Mesenchymal stem cell (in vitro differentiated cells and primary cell): ENCODE data around the gene DRC1.

Source experiments
- DNase-seq: peaks from one replicate; pipeline ENCODE4 v3.0.0-alpha.2; 2013
- H2AFZ ChIP-seq: one replicate; pipeline ENCODE4 v1.6.1; 2013; ENCODE audit warnings: low read depth, mild to moderate bottlenecking, control low read depth, inconsistent platforms, low read length, moderate library complexity
- H2AK5ac ChIP-seq: 2 replicates; pipeline ENCODE4 v1.6.1; 2013; ENCODE audit warnings: low read length, moderate library complexity, mild to moderate bottlenecking, inconsistent platforms; ENCODE audit not compliant: severe bottlenecking
- H2BK120ac ChIP-seq: one replicate; pipeline ENCODE4 v1.6.1; 2013; ENCODE audit warnings: low read depth, mild to moderate bottlenecking, inconsistent platforms, low read length, moderate library complexity
- H2BK12ac ChIP-seq, 2 experiments: one replicate each; pipeline ENCODE4 v1.6.1; 2013; ENCODE audit warnings: inconsistent platforms in 2 of 2, low read length in 2 of 2, mild to moderate bottlenecking in 2 of 2, moderate library complexity in 2 of 2, control low read depth in 1 of 2
- H2BK15ac ChIP-seq: one replicate; pipeline ENCODE4 v1.6.1; 2013; ENCODE audit warnings: mild to moderate bottlenecking, low read depth, inconsistent platforms; ENCODE audit not compliant: poor library complexity, severe bottlenecking
- H2BK5ac ChIP-seq: 2 replicates; pipeline ENCODE4 v1.6.1; 2013; ENCODE audit warnings: low read depth, mild to moderate bottlenecking, low read length, control low read depth, inconsistent platforms; ENCODE audit not compliant: poor library complexity, severe bottlenecking
- H3K14ac ChIP-seq, 2 experiments: one replicate each; pipeline ENCODE4 v1.6.1; 2013; ENCODE audit warnings: inconsistent platforms in 2 of 2, low read length in 2 of 2, control low read depth in 1 of 2, mild to moderate bottlenecking in 1 of 2, moderate library complexity in 1 of 2
- H3K18ac ChIP-seq, 2 experiments: one replicate each; pipeline ENCODE4 v1.6.1; 2013; ENCODE audit warnings: inconsistent platforms in 2 of 2, low read length in 2 of 2, control low read depth in 1 of 2, low read depth in 1 of 2, mild to moderate bottlenecking in 1 of 2
- H3K23ac ChIP-seq, 2 experiments: one replicate each; pipeline ENCODE4 v1.6.1; 2013; ENCODE audit warnings: inconsistent platforms in 2 of 2, low read length in 2 of 2, mild to moderate bottlenecking in 2 of 2, moderate library complexity in 2 of 2, control low read depth in 1 of 2
- H3K27ac ChIP-seq: 2 replicates; pipeline ENCODE4 v1.5.1; 2013; ENCODE audit warnings: mild to moderate bottlenecking, moderate library complexity, low read length, control low read depth, inconsistent platforms; ENCODE audit not compliant: poor library complexity, severe bottlenecking
- H3K27me3 ChIP-seq, 2 experiments: 2 replicates each; pipeline versions ENCODE4 v1.6.1 to v1.7.0; 2013; ENCODE audit warnings: low read length in 2 of 2, mild to moderate bottlenecking in 2 of 2, moderate library complexity in 2 of 2, control low read depth in 1 of 2, inconsistent platforms in 1 of 2; ENCODE audit not compliant: control insufficient read depth in 1 of 2, insufficient read depth in 1 of 2
- H3K36me3 ChIP-seq, 2 experiments: 2 replicates each; pipeline versions ENCODE4 v1.6.1 to v1.7.0; 2013; ENCODE audit warnings: low read length in 2 of 2, control low read depth in 1 of 2, inconsistent platforms in 1 of 2, low read depth in 1 of 2, mild to moderate bottlenecking in 1 of 2; ENCODE audit not compliant: insufficient read depth in 2 of 2, control insufficient read depth in 1 of 2
- H3K4ac ChIP-seq, 2 experiments: one replicate each; pipeline ENCODE4 v1.6.1; 2013; ENCODE audit warnings: inconsistent platforms in 2 of 2, low read length in 2 of 2, mild to moderate bottlenecking in 2 of 2, moderate library complexity in 2 of 2, control low read depth in 1 of 2, low read depth in 1 of 2
- H3K4me1 ChIP-seq: 2 replicates; pipeline ENCODE4 v1.6.1; 2013; ENCODE audit warnings: low read depth, low read length, control low read depth; ENCODE audit not compliant: control insufficient read depth, insufficient read depth
- H3K4me2 ChIP-seq: 2 replicates; pipeline ENCODE4 v1.6.1; 2013; ENCODE audit warnings: low read length, mild to moderate bottlenecking, inconsistent platforms; ENCODE audit not compliant: poor library complexity, severe bottlenecking
- H3K4me3 ChIP-seq, 2 experiments: 2 replicates each; pipeline versions ENCODE4 v1.5.1 to v1.7.0; 2013; ENCODE audit warnings: low read length in 2 of 2, mild to moderate bottlenecking in 2 of 2, control low read depth in 1 of 2, low read depth in 1 of 2; ENCODE audit not compliant: insufficient read depth in 1 of 2
- H3K79me1 ChIP-seq: replicated peaks from 2 replicates; pipeline ENCODE4 v1.6.1; 2013; ENCODE audit warnings: mild to moderate bottlenecking, control low read depth, low read length, inconsistent platforms; ENCODE audit not compliant: poor library complexity, severe bottlenecking
- H3K9ac ChIP-seq: 2 replicates; pipeline ENCODE4 v1.7.0; 2013; ENCODE audit warnings: mild to moderate bottlenecking, low read length, moderate library complexity
- H3K9me3 ChIP-seq: 2 replicates; pipeline ENCODE4 v1.7.0; 2013; ENCODE audit warnings: mild to moderate bottlenecking, low read length; ENCODE audit not compliant: control insufficient read depth
- H4K8ac ChIP-seq: one replicate; pipeline ENCODE4 v1.6.1; 2013; ENCODE audit warnings: inconsistent platforms, mild to moderate bottlenecking, low read length, moderate library complexity
- H4K91ac ChIP-seq: one replicate; pipeline ENCODE4 v1.6.1; 2013; ENCODE audit warnings: mild to moderate bottlenecking, low read length, inconsistent platforms
- WGBS: methylation state at CpG from one replicate; pipeline ENCODE4 v1.1.7; 2013; ENCODE audit warnings: mixed read lengths; 5-methylcytosine and 5-hydroxymethylcytosine counted together

DRC1 gene

GRCh38 chr2:26489213-26489850 lies 87.6 kb downstream of the DRC1 start:
- Histone ChIP-seq H3K4ac (no peak overlapping the region), H3K9ac (no peak overlapping the region), H3K14ac (peak overlapping the region in 1 of 2 experiments; percentile 31), H4K8ac (no peak overlapping the region), H3K4me2 (no peak overlapping the region), H2BK5ac (no peak overlapping the region), H2AK5ac (no peak overlapping the region), H3K9me3 (no peaks in the 10 kb centered on the region), H3K27me3 (peaks cover 64 to 69% of the 10 kb centered on the region in 2 experiments), H3K79me1 (no peaks in the 10 kb centered on the region), H2BK12ac (no peak overlapping the region), H2AFZ (no peak overlapping the region), H3K4me1 (no peaks in the 10 kb centered on the region), H3K27ac (no peak overlapping the region), H3K4me3 (no peak overlapping the region), H3K23ac (no peak overlapping the region), H3K18ac (no peak overlapping the region), H4K91ac (no peak overlapping the region), H2BK15ac (no peak overlapping the region), H3K36me3 (no peaks in the 10 kb centered on the region), H2BK120ac (no peak overlapping the region)
- WGBS = 81% methylated on average over 19 of the region's 19 CpGs
- DNase-seq = no peak

- no peak overlapping the region for H2AK5ac ChIP-seq
- no peak overlapping the region for H2BK12ac ChIP-seq
- H3K18ac ChIP-seq = no peak overlapping the region
- H2AFZ ChIP-seq = no peak overlapping the region
- H4K8ac ChIP-seq = no peak overlapping the region
- no peaks in the 10 kb centered on the region for H3K36me3 ChIP-seq
- H3K4me2 ChIP-seq = no peak overlapping the region
- H2BK15ac ChIP-seq = no peak overlapping the region
- H3K27ac ChIP-seq = no peak overlapping the region
- no peak for DNase-seq
- H3K4me1 ChIP-seq = peaks cover 2% of the 10 kb centered on the region
- H3K14ac ChIP-seq = no peak overlapping the region
- H3K4ac ChIP-seq = no peak overlapping the region
- H2BK5ac ChIP-seq = no peak overlapping the region
- no peaks in the 10 kb centered on the region for H3K9me3 ChIP-seq
- H3K4me3 ChIP-seq = no peak overlapping the region
- H3K9ac ChIP-seq = no peak overlapping the region
- 88% methylated on average over 8 of the region's 8 CpGs for WGBS
- no peak overlapping the region for H2BK120ac ChIP-seq
- no peak overlapping the region for H4K91ac ChIP-seq
- H3K23ac ChIP-seq = no peak overlapping the region
- no peaks in the 10 kb centered on the region for H3K79me1 ChIP-seq
- H3K27me3 ChIP-seq = peaks cover 51 to 64% of the 10 kb centered on the region in 2 experiments
Measured at GRCh38 chr2:26491563-26492167, 89.9 kb downstream of the DRC1 start.

GRCh38 chr2:26492749-26493515 lies 91.2 kb downstream of the DRC1 start:
- Histone ChIP-seq H3K18ac (no peak overlapping the region), H3K4me1 (peaks cover 2% of the 10 kb centered on the region)

DNA sequence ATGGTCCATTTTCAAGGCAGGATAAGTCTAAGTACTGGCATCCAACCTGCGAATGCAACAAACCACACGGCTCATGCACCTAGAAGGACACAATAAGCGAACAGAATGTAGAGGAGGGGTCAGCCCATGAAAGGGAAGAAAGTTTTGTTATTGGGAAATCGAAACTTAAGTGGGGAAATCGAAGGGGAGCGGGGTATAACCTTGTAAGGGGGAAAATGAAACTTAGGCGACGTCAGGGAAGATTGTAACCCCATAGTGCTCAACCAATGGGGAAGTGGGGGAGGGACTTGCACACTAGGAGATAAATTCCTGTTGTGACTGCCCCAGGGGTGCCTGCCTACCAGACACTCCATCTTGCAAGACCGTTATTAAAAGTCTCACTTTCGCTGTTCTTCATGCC lies 91.8 kb downstream of the DRC1 start:
- Histone ChIP-seq H3K36me3 (no peaks in the 10 kb centered on the region), H3K9me3 (no peaks in the 10 kb centered on the region), H3K9ac (no peak overlapping the region), H4K8ac (no peak overlapping the region), H4K91ac (no peak overlapping the region), H3K27ac (no peak overlapping the region), H3K4me2 (no peak overlapping the region), H3K4ac (no peak overlapping the region), H3K79me1 (no peaks in the 10 kb centered on the region), H3K4me1 (peaks cover 2% of the 10 kb centered on the region), H2AK5ac (no peak overlapping the region), H2AFZ (no peak overlapping the region), H2BK5ac (no peak overlapping the region), H3K14ac (no peak overlapping the region), H3K27me3 (peaks cover 56 to 60% of the 10 kb centered on the region in 2 experiments), H3K4me3 (no peak overlapping the region), H3K18ac (no peak overlapping the region), H2BK120ac (no peak overlapping the region), H2BK12ac (no peak overlapping the region), H3K23ac (no peak overlapping the region), H2BK15ac (no peak overlapping the region)
- 86% methylated on average over 8 of the region's 10 CpGs for WGBS
- no peak for DNase-seq

More at GRCh38 chr2:26492749-26493515, 91.2 kb downstream of the DRC1 start:
- Histone ChIP-seq H2AFZ (no peak overlapping the region), H3K14ac (no peak overlapping the region), H3K4ac (no peak overlapping the region), H2AK5ac (no peak overlapping the region), H2BK12ac (no peak overlapping the region), H3K4me2 (no peak overlapping the region), H3K9me3 (no peaks in the 10 kb centered on the region), H3K36me3 (no peaks in the 10 kb centered on the region), H2BK15ac (no peak overlapping the region), H4K8ac (no peak overlapping the region), H3K27me3 (peaks cover 53 to 60% of the 10 kb centered on the region in 2 experiments), H3K79me1 (no peaks in the 10 kb centered on the region), H3K4me3 (no peak overlapping the region), H3K23ac (peak overlapping the region in 1 of 2 experiments; percentile 73), H2BK5ac (no peak overlapping the region), H3K27ac (no peak overlapping the region), H4K91ac (no peak overlapping the region), H2BK120ac (no peak overlapping the region), H3K9ac (no peak overlapping the region)
- WGBS = 76% methylated on average over 7 of the region's 7 CpGs
- no peak for DNase-seq
